Measurements from ENCODE around the gene STIP1.

STIP1 gene

GRCh38 chr11:64216879-64217278 is 30.9 kb downstream of the STIP1 start:
- H3K4me1 ChIP-seq (ENCODE audit: insufficient read depth, low read length), result no peaks in the 10 kb centered on the region
- H3K36me3 ChIP-seq (ENCODE audit: insufficient read depth, low read length), result no peaks in the 10 kb centered on the region
- H3K9ac ChIP-seq (ENCODE audit: low read depth, low read length), result no peak overlapping the region
- no peaks in the 10 kb centered on the region for H3K9me3 ChIP-seq (ENCODE audit: control insufficient read depth, insufficient read depth, low read length)

GRCh38 chr11:64218628-64219353 is 32.8 kb downstream of the STIP1 start:
- Histone ChIP-seq H3K9ac (ENCODE audit: low read depth, low read length) (no peak overlapping the region), H3K36me3 (ENCODE audit: insufficient read depth, low read length) (no peaks in the 10 kb centered on the region; the same call in 1 of the 2 replicates), H3K4me1 (ENCODE audit: insufficient read depth, low read length) (no peaks in the 10 kb centered on the region)

DNA sequence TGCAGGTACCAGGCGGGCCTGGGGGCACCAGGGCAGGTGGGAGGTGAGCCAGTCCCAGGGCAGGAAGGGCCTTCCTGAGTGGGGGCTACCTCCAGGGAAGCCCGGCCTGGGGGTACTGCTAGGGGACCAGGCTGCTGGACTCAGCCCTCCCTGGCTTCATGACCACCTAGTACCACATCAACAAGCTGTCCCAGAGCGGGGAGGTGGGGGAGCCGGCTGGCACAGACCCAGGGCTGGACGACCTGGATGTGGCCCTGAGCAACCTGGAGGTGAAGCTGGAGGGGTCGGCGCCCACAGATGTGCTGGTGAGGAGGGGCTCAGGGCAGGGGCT is 33.3 kb downstream of the STIP1 start:
- no peaks in the 10 kb centered on the region for H3K4me1 ChIP-seq (ENCODE audit: insufficient read depth, low read length)
- no peaks in the 10 kb centered on the region; the same call in 1 of the 2 replicates for H3K36me3 ChIP-seq (ENCODE audit: insufficient read depth, low read length)

More at GRCh38 chr11:64218628-64219353, 32.8 kb downstream of the STIP1 start:
- no peaks in the 10 kb centered on the region for H3K9me3 ChIP-seq (ENCODE audit: control insufficient read depth, insufficient read depth, low read length)

GRCh38 chr11:64219755-64220154 is 33.8 kb downstream of the STIP1 start:
- Histone ChIP-seq H3K9me3 (ENCODE audit: control insufficient read depth, insufficient read depth, low read length) (no peaks in the 10 kb centered on the region), H3K9ac (ENCODE audit: low read depth, low read length) (no peak overlapping the region), H3K4me1 (ENCODE audit: insufficient read depth, low read length) (no peaks in the 10 kb centered on the region), H3K36me3 (ENCODE audit: insufficient read depth, low read length) (no peaks in the 10 kb centered on the region; the same call in 1 of the 2 replicates)

More for the DNA sequence above, 33.3 kb downstream of the STIP1 start:
- Histone ChIP-seq H3K9ac (ENCODE audit: low read depth, low read length) (no peak overlapping the region), H3K9me3 (ENCODE audit: control insufficient read depth, insufficient read depth, low read length) (no peaks in the 10 kb centered on the region)

DNA sequence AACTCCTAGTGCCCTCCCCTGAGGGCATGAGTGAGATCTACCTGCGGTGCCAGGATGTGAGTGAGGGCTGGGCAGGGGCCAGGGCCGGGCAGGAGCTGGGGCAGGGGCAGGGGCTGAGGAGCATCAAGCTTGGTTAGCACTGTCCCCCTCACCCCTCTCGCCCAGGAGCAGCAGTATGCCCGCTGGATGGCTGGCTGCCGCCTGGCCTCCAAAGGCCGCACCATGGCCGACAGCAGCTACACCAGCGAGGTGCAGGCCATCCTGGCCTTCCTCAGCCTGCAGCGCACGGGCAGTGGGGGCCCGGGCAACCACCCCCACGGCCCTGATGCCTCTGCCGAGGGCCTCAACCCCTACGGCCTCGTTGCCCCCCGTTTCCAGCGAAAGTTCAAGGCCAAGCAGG is 34.3 kb downstream of the STIP1 start:
- H3K36me3 ChIP-seq (ENCODE audit: insufficient read depth, low read length), result no peaks in the 10 kb centered on the region; the same call in 1 of the 2 replicates
- no peaks in the 10 kb centered on the region for H3K4me1 ChIP-seq (ENCODE audit: insufficient read depth, low read length)
- H3K9ac ChIP-seq (ENCODE audit: low read depth, low read length), result no peak overlapping the region
- H3K9me3 ChIP-seq (ENCODE audit: control insufficient read depth, insufficient read depth, low read length), result no peaks in the 10 kb centered on the region

DNA sequence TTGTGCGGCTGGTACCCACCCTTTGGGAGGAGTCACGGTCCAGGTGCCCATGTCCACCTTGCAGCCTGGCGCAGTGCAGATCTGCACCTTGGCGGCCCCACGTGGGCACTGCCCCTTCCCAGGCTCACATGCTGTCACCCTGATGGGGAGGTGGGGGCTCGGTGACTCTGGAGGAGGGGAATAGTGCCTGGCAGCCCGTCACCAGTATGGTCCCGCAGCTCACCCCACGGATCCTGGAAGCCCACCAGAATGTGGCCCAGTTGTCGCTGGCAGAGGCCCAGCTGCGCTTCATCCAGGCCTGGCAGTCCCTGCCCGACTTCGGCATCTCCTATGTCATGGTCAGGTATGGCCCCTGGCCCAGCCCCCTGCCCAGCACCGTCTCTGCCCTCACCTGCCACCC is 34.8 kb downstream of the STIP1 start:
- H3K9me3 ChIP-seq (ENCODE audit: control insufficient read depth, insufficient read depth, low read length), result no peaks in the 10 kb centered on the region
- no peaks in the 10 kb centered on the region; the same call in 1 of the 2 replicates for H3K36me3 ChIP-seq (ENCODE audit: insufficient read depth, low read length)
- H3K9ac ChIP-seq (ENCODE audit: low read depth, low read length), result no peak overlapping the region
- no peaks in the 10 kb centered on the region for H3K4me1 ChIP-seq (ENCODE audit: insufficient read depth, low read length)

DNA sequence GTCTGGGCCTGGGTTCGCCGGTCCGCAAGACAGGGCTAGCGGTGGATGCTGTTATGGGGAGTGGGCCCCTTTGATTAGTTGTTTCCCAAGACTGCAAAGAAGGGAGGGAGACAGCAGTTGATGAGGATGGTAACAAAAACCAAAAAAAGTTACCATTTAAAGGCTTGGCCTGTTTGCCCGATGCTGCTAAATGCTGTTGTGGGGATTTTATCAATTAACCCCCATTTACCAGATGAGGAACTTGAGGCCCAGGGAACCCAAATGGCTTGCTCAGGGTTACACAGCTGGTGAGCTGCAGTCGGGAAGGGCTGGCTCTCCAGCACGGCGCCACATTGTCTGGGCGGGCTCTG is 36.7 kb downstream of the STIP1 start:
- Histone ChIP-seq H3K36me3 (ENCODE audit: insufficient read depth, low read length) (no peaks in the 10 kb centered on the region; the same call in 1 of the 2 replicates), H3K9me3 (ENCODE audit: control insufficient read depth, insufficient read depth, low read length) (no peaks in the 10 kb centered on the region), H3K9ac (ENCODE audit: low read depth, low read length) (no peak overlapping the region), H3K4me1 (ENCODE audit: insufficient read depth, low read length) (no peaks in the 10 kb centered on the region)

- Histone ChIP-seq H3K36me3 (ENCODE audit: insufficient read depth, low read length) (no peaks in the 10 kb centered on the region; the same call in 1 of the 2 replicates), H3K9me3 (ENCODE audit: control insufficient read depth, insufficient read depth, low read length) (no peaks in the 10 kb centered on the region), H3K4me1 (ENCODE audit: insufficient read depth, low read length) (no peaks in the 10 kb centered on the region), H3K9ac (ENCODE audit: low read depth, low read length) (no peak overlapping the region)
Measured at GRCh38 chr11:64223001-64223651, 37.2 kb downstream of the STIP1 start.

GRCh38 chr11:64224151-64224890 is 38.4 kb downstream of the STIP1 start:
- H3K9ac ChIP-seq (ENCODE audit: low read depth, low read length), result no peak overlapping the region
- no peaks in the 10 kb centered on the region for H3K9me3 ChIP-seq (ENCODE audit: control insufficient read depth, insufficient read depth, low read length)
- no peaks in the 10 kb centered on the region for H3K4me1 ChIP-seq (ENCODE audit: insufficient read depth, low read length)
- H3K36me3 ChIP-seq (ENCODE audit: insufficient read depth, low read length), result no peaks in the 10 kb centered on the region; the same call in 1 of the 2 replicates

DNA sequence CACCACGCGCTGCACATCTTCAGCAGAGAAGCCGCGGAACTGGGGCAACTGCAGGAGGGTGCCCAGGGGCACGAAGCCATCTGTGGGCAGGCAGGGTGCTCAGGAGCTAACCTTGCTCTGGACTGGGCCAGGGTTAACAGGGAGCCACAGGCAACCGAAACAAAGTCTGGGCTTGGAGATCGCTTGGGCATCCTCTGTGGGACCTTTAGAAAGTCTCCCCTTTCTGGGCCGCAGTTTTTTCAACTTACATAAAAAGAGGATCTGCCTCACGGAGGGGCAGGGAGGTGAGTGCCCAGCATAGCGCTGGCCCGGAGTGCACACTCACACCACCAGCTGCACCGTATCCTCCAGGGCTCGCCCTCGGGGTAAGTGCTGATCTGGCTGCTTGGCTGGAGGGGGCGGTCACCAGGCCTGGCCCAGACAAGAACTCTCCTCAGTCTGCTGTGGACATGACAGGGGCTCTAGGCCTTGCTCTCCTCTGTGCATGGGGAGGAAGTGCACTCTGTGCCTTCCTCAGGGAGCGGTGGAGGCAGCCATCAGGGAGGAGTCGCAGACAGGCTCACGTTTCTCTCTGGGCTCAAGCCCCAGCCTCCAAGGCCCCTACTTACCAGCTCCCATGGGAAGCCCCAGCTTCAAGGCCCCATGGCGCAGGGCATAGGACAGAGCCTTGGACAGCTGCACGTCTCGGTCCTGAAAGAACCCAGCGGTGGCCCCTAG is 39.1 kb downstream of the STIP1 start:
- peak overlapping the region; percentile 98 for H3K9ac ChIP-seq (ENCODE audit: low read depth, low read length)
- H3K36me3 ChIP-seq (ENCODE audit: insufficient read depth, low read length), result no peaks in the 10 kb centered on the region; the same call in 1 of the 2 replicates
- H3K9me3 ChIP-seq (ENCODE audit: control insufficient read depth, insufficient read depth, low read length), result no peaks in the 10 kb centered on the region
- 0 out of 2 replicates have a peak, but pooled peaks cover 3% of the 10 kb centered on the region for H3K4me1 ChIP-seq (ENCODE audit: insufficient read depth, low read length)

DNA sequence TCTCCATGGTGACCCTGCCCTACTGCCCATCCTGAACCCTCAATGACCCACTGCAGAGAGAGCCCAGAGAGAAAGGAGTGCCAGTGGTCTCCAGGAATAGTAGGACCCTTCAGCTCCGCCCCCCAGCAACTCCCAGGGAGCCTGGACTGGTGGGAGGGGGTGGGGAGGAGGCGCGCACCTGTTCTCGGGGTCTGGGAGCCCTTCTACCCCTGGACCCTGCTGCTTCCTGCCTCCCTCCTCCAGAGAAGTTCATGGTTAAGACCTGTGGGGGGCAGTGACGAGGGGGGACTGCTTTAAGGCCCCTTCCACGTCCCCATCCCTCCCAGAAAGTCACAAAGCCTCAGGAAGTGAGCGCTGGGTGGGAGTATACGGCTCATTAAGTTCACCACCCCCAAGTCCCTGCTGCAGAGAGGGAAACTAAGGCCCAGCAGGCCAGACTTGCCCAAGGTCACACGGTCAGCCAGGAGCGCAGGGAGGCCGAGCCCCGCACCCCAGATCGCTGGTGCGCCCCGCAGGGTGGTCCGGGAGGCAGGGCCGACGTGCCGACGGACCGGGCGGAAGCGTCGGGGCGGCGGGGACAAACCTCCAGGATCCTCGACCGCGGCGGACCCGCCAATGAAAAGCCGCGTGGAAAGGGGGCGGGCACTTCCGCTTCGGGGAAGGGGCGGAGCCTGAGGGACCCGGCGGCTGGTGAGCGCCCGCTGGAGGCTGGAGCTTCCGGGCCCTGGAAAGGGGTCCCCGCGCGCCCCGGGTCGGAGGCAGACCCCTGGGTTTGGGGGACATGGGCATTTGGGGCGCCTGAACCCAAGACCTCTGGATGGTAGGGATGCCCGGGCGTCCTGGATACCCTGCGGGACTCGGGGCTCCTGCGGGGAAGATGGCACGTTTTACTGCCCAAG is 39.9 kb downstream of the STIP1 start, which contains the start of the genes NUDT22 and TRPT1:
NUDT22 (plus strand) TSS at position 667 of the 899 bp plus-strand sequence. CDS start 379 bp downstream, outside the sequence.
TRPT1 (minus strand) TSS at position 579 of the 899 bp plus-strand sequence; CDS start at position 253, 326 bp downstream.
- H3K9me3 ChIP-seq (ENCODE audit: control insufficient read depth, insufficient read depth, low read length), result no peaks in the 10 kb centered on the region

GRCh38 chr11:64226507-64227051 is 40.6 kb downstream of the STIP1 start:
- peak overlapping the region; percentile 98 for H3K9ac ChIP-seq (ENCODE audit: low read depth, low read length)
- H3K9me3 ChIP-seq (ENCODE audit: control insufficient read depth, insufficient read depth, low read length), result no peaks in the 10 kb centered on the region
- H3K36me3 ChIP-seq (ENCODE audit: insufficient read depth, low read length), result no peaks in the 10 kb centered on the region; the same call in 1 of the 2 replicates
- H3K4me1 ChIP-seq (ENCODE audit: insufficient read depth, low read length), result peaks cover 4% of the 10 kb centered on the region; the same call in 1 of the 2 replicates

More for the DNA sequence above, 39.9 kb downstream of the STIP1 start, which contains the start of the genes NUDT22 and TRPT1:
- Histone ChIP-seq H3K9ac (ENCODE audit: low read depth, low read length) (peak within 1 kb of the TSS; percentile 98), H3K36me3 (ENCODE audit: insufficient read depth, low read length) (no peaks in the 10 kb centered on the region; the same call in 1 of the 2 replicates), H3K4me1 (ENCODE audit: insufficient read depth, low read length) (peaks cover 3% of the 10 kb centered on the region; the same call in 1 of the 2 replicates)
